Activated naive CD4-positive, alpha-beta T cell treated with anti-CD3 and anti-CD28 coated beads for 36 hours (primary cell): Measurements from ENCODE around the gene CCDC102A. TPM values are rescaled to one million over a fixed set of nuclear protein-coding genes. Genes with fewer than 3 reads are reported as not detected.

Experiments used
- CTCF ChIA-PET: fragments of 350-600 bp; sonication (Branson Sonifier 250); formaldehyde crosslinking; loops from one replicate; lab custom pipeline; 2021; ENCODE audit warnings: antibody characterized with exemption; lab: Charles Lee
- DNase-seq: peaks from one replicate; pipeline ENCODE4 v3.0.0-alpha.2; 2020
- H3K27ac Mint-ChIP-seq: one replicate; pipeline ENCODE4 v1.8.0; 2021; ENCODE audit warnings: mild to moderate bottlenecking, mixed read lengths
- H3K27me3 Mint-ChIP-seq: one replicate; pipeline ENCODE4 v1.8.0; 2021; ENCODE audit warnings: low read depth, mixed read lengths
- H3K36me3 Mint-ChIP-seq: one replicate; pipeline ENCODE4 v1.8.0; 2021; ENCODE audit warnings: low read depth, mixed read lengths
- H3K4me1 Mint-ChIP-seq: one replicate; pipeline ENCODE4 v1.8.0; 2021; ENCODE audit warnings: low read depth, mixed read lengths
- H3K4me3 Mint-ChIP-seq: one replicate; pipeline ENCODE4 v1.8.0; 2021; ENCODE audit warnings: mild to moderate bottlenecking, moderate library complexity, mixed read lengths
- H3K9me3 Mint-ChIP-seq: one replicate; pipeline ENCODE4 v1.8.0; 2021; ENCODE audit warnings: mixed read lengths
- intact Hi-C: fragments of 100-400 bp; cut with micrococcal nuclease; formaldehyde crosslinking; loops from one replicate; pipeline ENCODE4 v1.15.1; 2023
- total RNA-seq, 2 experiments: library from RNA; stranded (reverse); gene quantifications; one replicate each; pipeline ENCODE4 v1.2.3, GENCODE V29; 2021

Gene CCDC102A
- total RNA-seq, 2 experiments from 2014 or later, result 7.1 to 7.7 TPM

GRCh38 chr16:57469917-57470470 lies 66.4 kb downstream of the CCDC102A start:
- CTCF ChIA-PET, result no interaction called here
- intact Hi-C loops, result loop anchor here (10.0 kb wide), 1 partner anchor 535 kb away; the partner anchor contains the start of genes USB1 and ZNF319

GRCh38 chr16:57469046-57469445 lies 67.3 kb downstream of the CCDC102A start:
- H3K9me3 Mint-ChIP-seq, result no peaks in the 10 kb centered on the region
- H3K36me3 Mint-ChIP-seq, result peaks cover 21% of the 10 kb centered on the region
- CTCF ChIA-PET, result no interaction called here
- H3K27me3 Mint-ChIP-seq, result no peaks in the 10 kb centered on the region
- no peak overlapping the region for H3K4me3 Mint-ChIP-seq
- intact Hi-C loops, result loop anchor here (10.0 kb wide), 1 partner anchor 536 kb away; the partner anchor contains the start of genes USB1 and ZNF319
- no peak for DNase-seq
- H3K4me1 Mint-ChIP-seq, result peaks cover 18% of the 10 kb centered on the region
- no peak overlapping the region for H3K27ac Mint-ChIP-seq

More at GRCh38 chr16:57469917-57470470, 66.4 kb downstream of the CCDC102A start:
- H3K27ac Mint-ChIP-seq, result no peak overlapping the region
- no peaks in the 10 kb centered on the region for H3K9me3 Mint-ChIP-seq
- H3K4me1 Mint-ChIP-seq, result peaks cover 10% of the 10 kb centered on the region
- DNase-seq, result no peak
- no peaks in the 10 kb centered on the region for H3K27me3 Mint-ChIP-seq
- peaks cover 17% of the 10 kb centered on the region for H3K36me3 Mint-ChIP-seq
- H3K4me3 Mint-ChIP-seq, result no peak overlapping the region

GRCh38 chr16:57468346-57468745 lies 68.0 kb downstream of the CCDC102A start:
- intact Hi-C loops, result loop anchor here (10.0 kb wide), 1 partner anchor 536 kb away; the partner anchor contains the start of genes USB1 and ZNF319
- H3K4me1 Mint-ChIP-seq, result peaks cover 25% of the 10 kb centered on the region
- CTCF ChIA-PET, result interaction anchor here (0.6 to 0.7 kb wide), 2 partner anchors 8 to 64 kb away, joined by 3 to 6 read pairs; no protein-coding TSS in a partner anchor

GRCh38 chr16:57464523-57464922 lies 71.8 kb downstream of the CCDC102A start:
- Mint-ChIP-seq H3K4me3 (no peak overlapping the region), H3K27me3 (no peaks in the 10 kb centered on the region)
- CTCF ChIA-PET, result interaction anchor here (1.0 to 7.8 kb wide), 5 partner anchors 9 to 57 kb away, joined by 3 to 63 read pairs (median 4); partner anchors contain the start of genes CIAPIN1 and COQ9

More at GRCh38 chr16:57468346-57468745, 68.0 kb downstream of the CCDC102A start:
- Mint-ChIP-seq H3K9me3 (no peaks in the 10 kb centered on the region), H3K27ac (no peak overlapping the region), H3K36me3 (peaks cover 23% of the 10 kb centered on the region), H3K4me3 (no peak overlapping the region), H3K27me3 (no peaks in the 10 kb centered on the region)
- DNase-seq, result no peak

GRCh38 chr16:57462978-57463362 lies 73.4 kb downstream of the CCDC102A start:
- no peaks in the 10 kb centered on the region for H3K27me3 Mint-ChIP-seq
- peak overlapping the region; percentile 99 for H3K27ac Mint-ChIP-seq
- H3K36me3 Mint-ChIP-seq, result peaks cover 12% of the 10 kb centered on the region
- DNase-seq, result no peak
- H3K4me1 Mint-ChIP-seq, result peaks cover 30% of the 10 kb centered on the region
- H3K4me3 Mint-ChIP-seq, result peak overlapping the region; percentile 100
- CTCF ChIA-PET, result interaction anchor here (0.7 to 7.8 kb wide), 13 partner anchors 11 to 329 kb away, joined by 3 to 63 read pairs (median 4); partner anchors contain the start of genes CIAPIN1 and COQ9
- no peaks in the 10 kb centered on the region for H3K9me3 Mint-ChIP-seq
- intact Hi-C loops, result loop anchor here (1.0 to 10.0 kb wide), 7 partner anchors 16 to 542 kb away; partner anchors contain the start of genes CIAPIN1, COQ9, DOK4 and KATNB1

More at GRCh38 chr16:57464523-57464922, 71.8 kb downstream of the CCDC102A start:
- DNase-seq, result no peak
- intact Hi-C loops, result loop anchor here (5.0 to 10.0 kb wide), 2 partner anchors 273 to 540 kb away; partner anchors contain the start of genes KATNB1, USB1 and ZNF319
- Mint-ChIP-seq H3K4me1 (peaks cover 30% of the 10 kb centered on the region), H3K9me3 (no peaks in the 10 kb centered on the region), H3K27ac (no peak overlapping the region), H3K36me3 (peaks cover 16% of the 10 kb centered on the region)

- CTCF ChIA-PET, result interaction anchor here (0.7 to 7.8 kb wide), 17 partner anchors 11 to 400 kb away, joined by 3 to 63 read pairs (median 4); partner anchors contain the start of genes ADGRG5, CCDC102A, CIAPIN1 and COQ9
- Mint-ChIP-seq H3K36me3 (peaks cover 12% of the 10 kb centered on the region), H3K27ac (peak within 1 kb of the TSS; percentile 99), H3K9me3 (no peaks in the 10 kb centered on the region), H3K4me1 (peaks cover 30% of the 10 kb centered on the region), H3K27me3 (no peaks in the 10 kb centered on the region), H3K4me3 (peak within 1 kb of the TSS; percentile 100)
- peak; percentile 95 for DNase-seq
- intact Hi-C loops, result loop anchor here (1.0 to 10.0 kb wide), 7 partner anchors 15 to 542 kb away; partner anchors contain the start of genes CIAPIN1, COQ9, DOK4 and KATNB1
These were observed 74.0 kb downstream of the CCDC102A start, which contains the start of gene POLR2C for GRCh38 chr16:57462209-57462977. POLR2C (plus strand) TSS chr16:57462679; CDS start chr16:57462725, 46 bp downstream.

Other genes with a start within 250 kb of the CCDC102A start
- gene CCL22, start 177.8 kb downstream of the CCDC102A start, total RNA-seq, result 1 to 10 TPM in 1 of 2 experiments, under 1 TPM in 1; 0.72 to 1.0 TPM
- not detected for gene CX3CL1, start 164.1 kb downstream of the CCDC102A start, total RNA-seq
- gene CCL17, start 131.8 kb downstream of the CCDC102A start, total RNA-seq, result not detected
- gene CIAPIN1, start 89.2 kb downstream of the CCDC102A start, total RNA-seq, result 10 to 100 TPM; 29.5 to 31.0 TPM
- 10 to 100 TPM; 30.6 TPM for gene COQ9, start 89.1 kb downstream of the CCDC102A start, total RNA-seq
- 10 to 100 TPM; 49.4 to 53.0 TPM for gene POLR2C, start 73.9 kb downstream of the CCDC102A start, total RNA-seq
- 1 to 10 TPM; 5.0 to 6.2 TPM for gene DOK4, start 50.1 kb downstream of the CCDC102A start, total RNA-seq
- 1 to 10 TPM; 1.0 to 1.2 TPM for gene ADGRG5, start 6.1 kb upstream of the CCDC102A start, total RNA-seq
- 1 to 10 TPM in 1 of 2 experiments, under 1 TPM in 1; 0.93 to 1.0 TPM for gene ADGRG1, start 92.1 kb upstream of the CCDC102A start, total RNA-seq
- under 1 TPM in 1 of 2 experiments, not detected in 1; 0.14 TPM for gene ADGRG3, start 131.7 kb upstream of the CCDC102A start, total RNA-seq
- gene DRC7, start 158.2 kb upstream of the CCDC102A start, total RNA-seq, result under 1 TPM in 1 of 2 experiments, not detected in 1; 0.49 TPM
- 10 to 100 TPM; 25.5 to 30.0 TPM for gene KATNB1, start 199.2 kb upstream of the CCDC102A start, total RNA-seq